ENCODE results near the gene G2E3.

Gene G2E3

GRCh38 chr14:30657606-30658163 lies 98.7 kb downstream of the G2E3 start:
- no peak for DNase-seq

- no peak for DNase-seq
Measured at GRCh38 chr14:30658645-30659044, 99.7 kb downstream of the G2E3 start.

DNA sequence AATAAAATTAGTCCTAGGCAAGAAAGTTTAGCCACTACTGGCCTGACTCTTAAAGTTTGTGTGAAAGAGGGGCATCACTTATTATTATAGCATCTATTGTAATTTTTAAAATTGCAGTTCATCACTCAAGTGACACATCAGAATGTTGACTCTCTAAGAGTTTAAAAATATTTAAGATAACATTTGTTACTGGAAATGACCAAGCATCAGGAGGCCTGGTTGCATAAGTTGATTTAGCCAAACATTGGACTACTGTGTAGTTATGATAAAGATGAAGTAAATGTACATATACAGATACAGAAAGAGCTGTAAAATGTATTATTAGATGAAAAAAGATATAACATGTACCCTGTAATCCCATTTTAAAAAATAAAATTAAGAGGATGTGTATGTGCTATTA lies 110.6 kb downstream of the G2E3 start:
- DNase-seq = no peak

Measured in NCI-H510A treated with DMSO at 0.1 percent for 48 hours (cell line).